Hepatocyte (in vitro differentiated cells): ENCODE data around the gene KIRREL3. TPM values are rescaled to one million over a fixed set of nuclear protein-coding genes. Genes with fewer than 3 reads are reported as not detected.

Source experiments
- DNase-seq: peaks from one replicate; pipeline ENCODE4 v3.0.0-alpha.2; 2016; ENCODE audit warnings: low spot score
- H2AFZ ChIP-seq: fragments of 200-600 bp; sonication (generic); 2 replicates; pipeline ENCODE4 v1.6.0; 2016; ENCODE audit warnings: antibody characterized with exemption, mild to moderate bottlenecking
- H3K27ac ChIP-seq: fragments of 200-600 bp; sonication (generic); 2 replicates; pipeline ENCODE4 v1.5.1; 2016; ENCODE audit warnings: mild to moderate bottlenecking
- H3K27me3 ChIP-seq: fragments of 200-600 bp; sonication (generic); 2 replicates; pipeline ENCODE4 v1.6.1; 2016
- H3K36me3 ChIP-seq: fragments of 200-600 bp; sonication (generic); replicated peaks from 2 replicates; pipeline ENCODE4 v1.5.1; 2016; ENCODE audit warnings: low read depth; ENCODE audit not compliant: insufficient read depth
- H3K4me1 ChIP-seq: fragments of 200-600 bp; sonication (generic); 2 replicates; pipeline ENCODE4 v1.5.1; 2016; ENCODE audit warnings: mild to moderate bottlenecking, moderate library complexity; ENCODE audit not compliant: insufficient read depth
- H3K4me2 ChIP-seq: fragments of 200-600 bp; sonication (generic); 2 replicates; pipeline ENCODE4 v1.6.0; 2016
- H3K4me3 ChIP-seq: fragments of 200-600 bp; sonication (generic); 2 replicates; pipeline ENCODE4 v1.5.1; 2016; ENCODE audit warnings: mild to moderate bottlenecking
- H3K79me2 ChIP-seq: fragments of 200-600 bp; sonication (generic); 2 replicates; pipeline ENCODE4 v1.6.0; 2017; ENCODE audit warnings: mild to moderate bottlenecking
- H3K9me2 ChIP-seq: fragments of 200-600 bp; sonication (generic); replicated peaks from 2 replicates; pipeline ENCODE4 v1.6.0; 2017; ENCODE audit warnings: mild to moderate bottlenecking; ENCODE audit not compliant: insufficient read depth
- H3K9me3 ChIP-seq: fragments of 200-600 bp; sonication (generic); 2 replicates; pipeline ENCODE4 v1.5.1; 2016; ENCODE audit warnings: low read depth, mild to moderate bottlenecking
- H4K20me1 ChIP-seq: fragments of 200-600 bp; sonication (generic); 2 replicates; pipeline ENCODE4 v1.6.0; 2016; ENCODE audit warnings: mild to moderate bottlenecking; ENCODE audit not compliant: insufficient read depth, poor library complexity, severe bottlenecking
- CTCF ChIP-seq: fragments of 200-600 bp; sonication (generic); IDR thresholded peaks from 2 replicates; pipeline ENCODE4 v1.5.1; 2016; ENCODE audit warnings: antibody characterized with exemption, mild to moderate bottlenecking; ENCODE audit not compliant: poor library complexity
- EZH2 ChIP-seq: fragments of 200-600 bp; sonication (generic); IDR thresholded peaks from 2 replicates; pipeline ENCODE4 v1.6.1; 2016; ENCODE audit warnings: antibody characterized with exemption, mild to moderate bottlenecking, borderline replicate concordance
- EZH2phosphoT487 ChIP-seq: fragments of 200-600 bp; sonication (generic); IDR thresholded peaks from one replicate; pipeline ENCODE4 v1.6.1; 2018; ENCODE audit warnings: antibody characterized with exemption, mild to moderate bottlenecking, low read depth, moderate library complexity; ENCODE audit not compliant: unreplicated experiment, severe bottlenecking
- WGBS: methylation state at CpG from one replicate; pipeline ENCODE4 v1.1.6; 2016; ENCODE audit warnings: low lambda C conversion rate; ENCODE audit errors: missing lambda C conversion rate; 5-methylcytosine and 5-hydroxymethylcytosine counted together
- polyA plus RNA-seq: library from polyadenylated mRNA; unstranded; fragments of >200 nt; fragmentation: Nextera tagmentation; extraction: Ambion mirVana; gene quantifications from 2 replicates; pipeline ENCODE4 v1.2.1, GENCODE V29; 2016
- total RNA-seq: library from RNA; depleted of rRNA; stranded (reverse); fragments of >200 nt; gene quantifications from 2 replicates; pipeline ENCODE4 v1.2.3, GENCODE V29; 2014

Gene KIRREL3
- total and polyA plus RNA-seq, 2 experiments from 2014 or later = 0.33 to 0.86 TPM

GRCh38 chr11:126460417-126461095 lies 540.0 kb downstream of the KIRREL3 start:
- Histone ChIP-seq H3K27ac (no peak overlapping the region), H4K20me1 (no peaks in the 10 kb centered on the region), H3K4me1 (no peaks in the 10 kb centered on the region), H3K79me2 (no peaks in the 10 kb centered on the region), H2AFZ (no peak overlapping the region), H3K27me3 (peaks cover 7% of the 10 kb centered on the region), H3K36me3 (no peaks in the 10 kb centered on the region), H3K9me3 (no peaks in the 10 kb centered on the region), H3K4me3 (no peak overlapping the region), H3K4me2 (no peak overlapping the region), H3K9me2 (no peaks in the 10 kb centered on the region)
- no peak for DNase-seq
- 88% methylated on average over 15 of the region's 15 CpGs for WGBS
- no peak for TF ChIP-seq EZH2
- TF ChIP-seq EZH2phosphoT487 = no peak
- no peak for TF ChIP-seq CTCF

- Histone ChIP-seq H3K4me3 (no peak overlapping the region), H3K4me1 (no peaks in the 10 kb centered on the region), H3K9me2 (no peaks in the 10 kb centered on the region), H3K36me3 (no peaks in the 10 kb centered on the region), H3K9me3 (no peaks in the 10 kb centered on the region), H3K27me3 (peaks cover 7% of the 10 kb centered on the region), H4K20me1 (no peaks in the 10 kb centered on the region), H3K79me2 (no peaks in the 10 kb centered on the region), H3K4me2 (no peak overlapping the region), H2AFZ (no peak overlapping the region), H3K27ac (no peak overlapping the region)
- DNase-seq = peak; percentile 55
- TF ChIP-seq EZH2phosphoT487 = no peak
- TF ChIP-seq EZH2 = no peak
- TF ChIP-seq CTCF = no peak
- WGBS = 66% methylated on average over 9 of the region's 10 CpGs
Observed at GRCh38 chr11:126459691-126460281, 540.8 kb downstream of the KIRREL3 start.

GRCh38 chr11:126457817-126458216 lies 542.8 kb downstream of the KIRREL3 start:
- no peaks in the 10 kb centered on the region for H3K9me3 ChIP-seq
- TF ChIP-seq CTCF (no peak), EZH2 (no peak), EZH2phosphoT487 (no peak)

More at GRCh38 chr11:126457817-126458216, 542.8 kb downstream of the KIRREL3 start:
- Histone ChIP-seq H4K20me1 (no peaks in the 10 kb centered on the region), H2AFZ (no peak overlapping the region), H3K4me1 (peaks cover 3% of the 10 kb centered on the region), H3K79me2 (no peaks in the 10 kb centered on the region), H3K27ac (no peak overlapping the region), H3K9me2 (no peaks in the 10 kb centered on the region), H3K4me3 (no peak overlapping the region), H3K36me3 (no peaks in the 10 kb centered on the region), H3K4me2 (no peak overlapping the region), H3K27me3 (peaks cover 7% of the 10 kb centered on the region)
- DNase-seq = no peak
- 60% methylated on average over 8 of the region's 8 CpGs for WGBS
